HG03139 (cell line): Measurements from ENCODE around the gene DDX23.
A peak's percentile ranks its signal among the peaks of the same experiment; 100 is the strongest.

Experiments used
- ATAC-seq: cut with Tn5 transposase; IDR thresholded peaks from one replicate; pipeline ENCODE4 v1.9.1; 2021; ENCODE audit not compliant: unreplicated experiment

Gene DDX23

DNA sequence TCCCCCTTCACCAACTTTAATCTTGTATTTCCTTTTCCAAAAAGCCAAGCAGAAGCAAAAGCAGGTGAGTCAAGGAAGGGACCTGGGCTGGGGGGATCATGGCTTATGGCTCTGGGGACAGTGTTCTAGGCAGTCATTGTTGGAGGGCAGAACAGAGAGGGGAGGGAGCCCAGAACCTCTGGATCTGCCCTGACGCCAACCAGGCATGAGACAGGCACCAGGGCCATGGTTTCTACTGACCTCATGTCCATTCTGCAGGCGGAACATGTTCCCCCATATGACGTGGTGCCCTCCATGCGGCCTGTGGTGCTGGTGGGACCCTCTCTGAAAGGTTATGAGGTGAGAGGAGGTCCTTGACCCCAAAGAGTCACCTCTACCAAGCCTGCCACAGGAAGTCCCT lies 27.1 kb downstream of the DDX23 start:
- ATAC-seq: no peak

DNA sequence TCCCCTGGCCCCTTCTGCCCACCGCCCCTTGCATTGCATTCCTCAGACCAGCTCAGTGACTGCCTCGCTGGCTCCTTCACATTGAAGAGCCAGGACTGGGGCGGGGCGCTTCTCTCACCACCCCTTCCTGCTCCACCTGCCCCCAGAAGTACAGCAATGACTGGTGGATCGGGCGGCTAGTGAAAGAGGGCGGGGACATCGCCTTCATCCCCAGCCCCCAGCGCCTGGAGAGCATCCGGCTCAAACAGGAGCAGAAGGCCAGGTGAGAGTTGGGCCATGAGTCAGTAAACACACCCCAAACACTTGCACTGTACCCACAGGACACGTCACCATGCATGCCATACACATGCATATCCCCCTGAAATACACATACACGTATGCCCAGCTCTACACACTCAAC lies 27.9 kb downstream of the DDX23 start:
- ATAC-seq: no peak

DNA sequence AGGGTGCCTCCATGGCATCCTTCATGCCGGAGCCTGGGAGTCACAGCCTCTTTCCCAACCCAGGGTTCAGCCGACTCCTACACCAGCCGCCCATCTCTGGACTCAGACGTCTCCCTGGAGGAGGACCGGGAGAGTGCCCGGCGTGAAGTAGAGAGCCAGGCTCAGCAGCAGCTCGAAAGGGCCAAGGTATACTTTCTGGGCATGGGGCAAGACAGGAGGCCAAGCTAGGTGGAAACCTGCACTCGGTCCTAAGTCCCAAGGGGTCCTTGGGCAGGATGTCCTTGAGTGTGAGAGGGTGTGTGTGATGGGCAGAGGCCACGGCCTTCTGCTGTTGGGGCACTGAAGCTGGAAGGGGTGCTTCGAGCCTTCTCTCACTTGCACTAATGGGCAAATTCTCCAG lies 28.7 kb downstream of the DDX23 start:
- no peak for ATAC-seq

GRCh38 chr12:48822711-48823110 lies 29.3 kb downstream of the DDX23 start:
- no peak for ATAC-seq

DNA sequence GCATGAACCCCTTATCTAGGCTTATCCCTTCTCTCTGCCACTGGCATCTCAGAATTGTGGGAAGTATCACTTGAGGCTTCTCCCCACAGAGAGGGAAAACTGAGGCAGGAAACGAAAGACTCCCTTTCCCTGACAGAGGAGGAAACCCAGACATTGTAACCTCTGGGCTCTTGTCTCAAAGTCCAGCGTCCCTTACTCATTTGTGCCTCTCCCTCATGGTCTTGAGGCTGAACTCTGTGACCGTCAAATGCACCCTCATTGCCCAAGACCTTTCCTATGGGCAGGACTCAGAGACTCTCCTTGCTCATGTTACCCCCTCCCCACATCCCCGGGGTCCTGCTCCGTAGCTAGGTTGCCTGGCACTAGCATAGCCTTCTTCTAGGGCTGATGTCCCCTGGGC lies 29.8 kb downstream of the DDX23 start:
- no peak for ATAC-seq

DNA sequence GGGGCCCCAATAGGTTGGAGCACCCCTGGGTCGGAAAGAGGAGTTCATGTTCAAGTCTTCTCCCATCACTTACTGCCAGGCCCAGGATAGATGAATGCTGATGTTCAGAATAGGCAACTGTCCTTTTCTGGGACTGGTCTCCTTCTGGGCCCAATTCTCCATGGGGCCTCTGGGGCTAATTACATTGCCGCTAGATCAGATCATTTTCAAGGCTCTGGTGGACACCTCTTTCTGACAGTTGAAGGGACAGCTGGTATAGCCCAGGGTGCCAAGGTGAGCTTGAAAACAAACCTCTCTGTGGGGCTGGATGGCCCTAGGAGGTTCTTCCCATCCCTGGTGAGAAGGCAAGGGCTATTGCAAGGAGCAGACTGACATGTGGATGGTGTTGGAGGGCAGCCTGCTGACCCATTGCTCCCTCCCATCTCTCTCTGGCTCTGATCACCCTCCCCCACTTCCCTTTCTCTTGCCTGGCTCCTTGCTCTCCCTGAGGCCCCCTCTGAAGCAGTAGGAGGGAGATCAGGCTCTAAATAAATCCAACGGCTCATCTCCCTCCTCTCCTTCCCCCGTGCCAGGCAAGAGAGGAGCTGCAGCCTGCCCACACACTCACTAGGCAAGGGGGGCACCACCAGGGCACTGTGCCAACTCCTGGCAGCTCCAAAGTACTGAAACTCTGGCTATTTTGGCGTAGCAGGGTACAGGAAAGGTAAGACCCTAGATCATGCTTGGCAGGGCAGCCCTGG lies 31.8 kb downstream of the DDX23 start:
- ATAC-seq: no peak

DNA sequence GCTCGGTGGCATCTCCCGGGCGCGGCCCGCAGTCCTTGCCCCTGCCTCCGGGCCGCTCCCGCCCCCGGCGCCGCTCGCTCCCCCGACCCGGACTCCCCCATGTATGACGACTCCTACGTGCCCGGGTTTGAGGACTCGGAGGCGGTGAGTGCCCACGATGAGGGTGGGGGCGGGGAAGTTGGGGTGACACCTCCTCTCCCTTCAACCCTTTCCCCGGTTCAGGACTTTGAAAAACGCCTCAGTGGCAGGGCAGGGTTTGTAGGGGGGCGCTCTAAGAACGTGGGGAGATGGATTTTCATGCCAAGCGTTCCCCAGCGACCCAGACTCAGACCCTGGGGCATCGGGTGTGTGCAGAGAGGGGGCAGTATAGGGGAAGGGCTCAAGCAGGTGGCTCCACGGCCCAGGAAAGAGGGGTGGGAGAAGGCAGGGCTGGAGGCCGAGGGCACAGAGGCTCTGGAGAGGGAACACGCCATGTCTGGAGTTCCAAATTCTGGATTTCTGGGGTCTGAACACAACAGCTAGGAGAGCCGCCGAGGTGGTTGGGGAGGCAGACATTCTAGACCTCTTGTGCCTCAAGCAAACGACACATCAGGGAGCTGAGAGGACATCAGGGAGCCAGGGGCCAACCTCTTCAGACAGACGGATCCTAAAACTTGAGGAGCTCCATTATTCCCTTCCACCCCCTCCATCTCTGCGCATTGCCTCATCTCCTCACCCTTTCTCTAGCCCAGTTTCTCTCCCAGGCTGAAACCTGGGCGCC lies 33.0 kb downstream of the DDX23 start:
- no peak for ATAC-seq

DNA sequence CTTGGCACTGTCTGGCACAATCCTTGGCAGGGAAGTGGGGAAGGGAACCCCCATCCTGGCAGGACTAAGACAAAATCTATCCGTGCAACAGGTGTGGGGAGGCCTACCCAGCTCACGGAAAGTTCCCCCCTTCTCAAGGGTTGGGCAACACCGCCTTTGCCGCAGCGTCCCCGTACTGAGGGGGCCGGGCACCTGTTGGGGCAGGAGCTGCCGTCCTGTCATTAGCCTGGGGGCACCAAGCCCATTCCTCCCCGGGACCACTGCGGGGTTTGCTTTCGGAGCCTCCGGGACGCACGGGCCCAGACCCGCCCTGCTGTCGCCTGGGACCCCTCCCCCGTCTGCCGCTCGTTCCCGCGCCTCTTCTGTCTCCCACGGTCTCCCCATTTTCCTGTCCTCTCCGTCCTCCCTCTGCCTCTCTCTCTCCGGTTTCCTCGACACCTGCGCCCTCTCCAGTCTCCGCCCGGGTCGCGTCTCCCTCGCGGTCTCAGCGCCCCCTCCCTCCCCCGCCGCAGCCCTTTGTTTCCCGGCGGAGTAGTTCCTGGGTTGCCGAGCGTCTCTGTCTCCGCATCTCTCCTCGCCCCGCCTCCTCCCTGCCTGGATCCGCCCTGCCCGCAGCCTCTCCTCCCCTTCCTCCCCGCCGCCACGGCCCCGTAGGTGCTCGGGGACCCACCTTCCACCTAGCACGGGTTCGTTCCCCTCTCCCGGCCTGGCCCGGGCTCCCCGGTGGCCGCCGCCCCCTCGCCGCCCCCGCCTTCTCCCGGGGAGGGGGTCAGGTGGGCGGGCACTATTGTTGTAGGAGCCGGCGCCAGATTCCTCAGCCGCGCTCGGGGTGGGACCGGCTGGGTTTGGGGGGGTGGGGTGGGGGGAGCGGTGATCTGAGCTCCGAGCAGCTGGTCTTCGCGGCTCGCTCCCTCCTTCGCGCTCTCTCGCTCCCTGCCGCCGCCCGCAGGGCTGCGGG lies 33.8 kb downstream of the DDX23 start, which contains the start of gene CACNB3:
TSS of gene CACNB3 (plus strand) at position 624 of the 958 bp plus-strand sequence. CDS start 434 bp downstream, outside the sequence.
- ATAC-seq: no peak

DNA sequence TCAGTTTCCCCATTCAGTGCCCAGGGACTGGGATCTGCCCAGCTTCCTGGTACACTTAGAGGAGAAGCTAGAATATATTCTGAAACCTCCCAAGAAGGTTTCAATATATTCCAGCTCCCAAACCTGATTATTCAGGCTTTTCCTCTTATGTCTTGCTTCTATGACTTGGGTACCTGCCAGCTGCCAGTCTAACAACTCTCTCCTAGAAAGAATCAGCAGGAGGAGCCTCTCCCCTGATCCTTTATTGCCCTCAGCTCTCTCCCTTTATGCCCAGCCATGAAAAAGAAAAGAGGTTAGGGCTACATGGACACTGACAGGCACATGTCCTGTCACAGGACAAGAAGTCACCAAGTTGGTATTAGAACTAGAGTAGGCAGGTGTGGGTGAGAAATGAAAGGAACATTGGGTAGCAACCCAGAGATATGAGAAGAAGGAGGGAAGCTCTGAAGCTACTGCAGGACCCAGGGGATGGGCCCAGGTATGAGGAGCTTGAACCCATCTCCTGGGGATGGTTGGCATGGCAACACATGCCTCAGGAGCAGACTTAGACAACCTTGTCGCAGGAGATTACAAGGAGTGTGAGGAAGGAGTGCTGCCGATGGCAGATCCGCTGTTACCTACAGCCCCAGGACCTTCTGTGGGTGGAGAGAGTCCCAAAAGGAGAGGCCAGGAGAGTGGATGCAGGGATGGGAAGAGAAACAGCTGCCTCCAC lies 35.7 kb downstream of the DDX23 start:
- ATAC-seq: no peak

DNA sequence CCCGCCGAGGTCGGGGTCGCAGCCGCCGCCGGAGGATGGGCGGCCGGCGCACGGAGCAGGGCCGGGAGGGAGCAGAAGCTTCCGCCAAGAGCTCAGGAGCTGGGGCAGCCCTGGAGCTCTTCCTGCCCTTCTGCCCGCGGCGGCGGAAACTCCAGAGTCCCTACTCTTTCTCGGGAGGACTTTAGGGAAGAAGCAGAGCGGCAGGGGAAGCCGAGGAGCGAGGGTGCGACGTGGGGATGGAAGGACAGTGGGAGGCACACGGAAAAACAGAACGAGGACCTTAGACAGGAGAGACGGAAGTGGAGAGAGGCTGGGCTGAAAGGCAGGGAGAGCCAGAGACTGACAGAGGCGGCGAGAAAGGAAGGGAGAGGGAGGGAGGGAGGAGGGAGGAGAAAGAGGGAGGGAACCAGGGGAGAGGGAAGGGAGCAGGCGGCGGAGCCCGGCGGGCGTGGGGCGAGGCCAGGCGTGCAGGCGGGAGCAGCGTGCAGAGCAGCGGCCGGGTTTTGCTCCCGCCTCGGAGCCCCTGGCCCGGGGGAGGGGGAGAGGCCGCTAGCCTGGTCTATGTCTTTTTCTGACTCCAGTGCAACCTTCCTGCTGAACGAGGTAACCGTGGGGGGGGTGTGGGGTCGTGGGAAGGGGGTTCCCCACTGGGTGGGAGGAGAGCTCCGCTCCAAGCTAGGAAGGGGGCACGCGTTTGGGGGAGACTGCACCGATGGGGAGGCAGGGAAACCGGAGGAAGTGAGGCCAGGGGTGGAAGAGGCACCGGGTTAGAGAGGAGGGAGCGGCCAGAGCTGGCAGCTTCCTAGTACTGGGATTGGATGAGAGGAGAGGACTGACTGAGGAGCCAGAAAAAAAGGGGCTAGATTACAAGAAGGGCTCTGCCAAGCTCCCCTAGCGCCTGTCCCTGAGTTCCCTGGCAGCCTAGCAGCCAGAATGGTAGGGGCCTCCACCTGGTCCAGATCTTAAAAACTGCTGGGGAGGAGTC lies 36.5 kb downstream of the DDX23 start:
- peak; percentile 20 for ATAC-seq

- ATAC-seq: peak; percentile 68
Observed at GRCh38 chr12:48814262-48815125, 37.5 kb downstream of the DDX23 start.

DNA sequence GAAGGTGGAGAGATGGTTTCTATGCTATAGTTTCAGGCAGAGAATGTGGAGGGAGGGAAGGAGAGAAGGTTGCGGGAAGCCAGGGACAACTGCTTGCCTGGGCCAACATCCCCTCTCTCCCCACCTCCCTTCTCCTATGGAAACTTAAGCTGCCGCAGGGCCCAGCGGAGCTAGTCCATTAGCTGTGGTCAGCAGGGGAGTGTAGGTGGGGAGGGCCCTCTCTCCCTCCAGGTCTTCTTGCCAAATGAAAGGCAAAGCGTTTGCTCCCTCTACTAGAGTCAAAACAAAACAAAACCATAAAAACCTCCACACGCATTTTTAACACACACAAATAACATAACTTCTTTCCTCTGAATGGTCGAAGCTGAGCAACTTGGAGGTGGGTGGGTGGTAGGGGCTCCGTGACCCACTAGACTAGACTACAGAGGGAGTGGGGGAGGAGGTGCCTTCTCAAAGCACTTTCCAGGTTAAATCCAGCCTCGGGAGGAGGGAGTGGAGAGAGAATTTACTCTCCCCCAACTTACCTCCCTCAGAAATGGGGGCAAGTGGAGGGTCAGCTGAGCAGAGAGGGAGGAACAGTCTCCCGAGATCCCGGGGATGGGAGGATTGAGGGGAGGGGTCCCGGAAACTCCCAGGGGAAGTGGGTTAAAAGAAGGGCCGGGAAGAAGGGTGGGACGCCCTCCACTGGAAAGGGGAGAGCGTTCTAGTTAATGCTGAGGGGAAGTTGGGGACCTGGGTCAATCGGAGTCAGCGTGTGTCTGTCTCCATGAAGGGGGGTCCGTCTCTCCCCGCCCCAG lies 38.3 kb downstream of the DDX23 start:
- ATAC-seq: no peak

GRCh38 chr12:48812389-48812788 lies 39.6 kb downstream of the DDX23 start:
- ATAC-seq: no peak

- no peak for ATAC-seq
Observed at GRCh38 chr12:48811437-48812090, 40.4 kb downstream of the DDX23 start.

DNA sequence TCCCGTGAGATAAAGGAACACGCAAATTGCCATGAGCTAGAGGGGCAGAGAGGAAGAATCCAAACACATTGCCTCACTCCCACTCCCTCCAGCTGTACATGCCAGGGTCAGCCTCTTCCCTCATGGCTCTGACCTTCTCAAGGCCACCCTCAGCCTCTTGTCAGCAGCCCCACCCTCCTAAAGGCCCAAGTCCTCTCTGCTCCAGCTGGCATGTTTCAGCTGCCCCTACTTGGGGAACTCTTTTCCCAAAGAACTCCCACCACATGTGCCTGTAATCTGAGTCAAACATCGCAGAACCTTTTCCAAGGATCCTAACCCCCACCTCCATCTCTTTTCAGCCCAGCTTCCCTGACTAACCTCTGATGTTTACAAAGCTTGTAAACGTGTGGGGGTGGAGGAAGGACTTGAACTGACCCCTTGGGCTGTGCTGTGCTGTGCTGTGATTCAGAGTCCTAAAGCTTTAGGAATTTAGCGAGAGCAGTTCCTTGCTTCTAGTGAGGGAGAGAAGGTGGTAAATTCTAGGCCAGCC lies 41.0 kb downstream of the DDX23 start:
- ATAC-seq: no peak

DNA sequence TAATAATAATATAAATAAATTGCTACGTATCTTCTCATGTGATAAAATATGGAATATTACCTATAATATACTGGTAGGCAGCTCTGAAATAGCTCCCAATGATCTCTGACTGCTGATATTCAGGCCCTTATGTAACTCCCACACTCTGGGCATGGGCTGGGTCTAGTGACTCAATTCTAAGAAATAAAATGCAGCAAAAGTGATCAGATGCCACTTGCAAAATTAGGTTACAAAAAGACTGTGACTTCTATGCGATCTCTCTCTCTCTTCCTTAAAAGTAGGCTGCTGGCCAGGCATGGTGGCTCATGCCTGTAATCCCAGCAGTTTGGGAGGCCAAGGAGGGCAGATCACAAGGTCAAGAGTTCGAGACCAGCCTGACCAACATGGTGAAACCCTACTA lies 44.0 kb downstream of the DDX23 start:
- ATAC-seq: no peak

DNA sequence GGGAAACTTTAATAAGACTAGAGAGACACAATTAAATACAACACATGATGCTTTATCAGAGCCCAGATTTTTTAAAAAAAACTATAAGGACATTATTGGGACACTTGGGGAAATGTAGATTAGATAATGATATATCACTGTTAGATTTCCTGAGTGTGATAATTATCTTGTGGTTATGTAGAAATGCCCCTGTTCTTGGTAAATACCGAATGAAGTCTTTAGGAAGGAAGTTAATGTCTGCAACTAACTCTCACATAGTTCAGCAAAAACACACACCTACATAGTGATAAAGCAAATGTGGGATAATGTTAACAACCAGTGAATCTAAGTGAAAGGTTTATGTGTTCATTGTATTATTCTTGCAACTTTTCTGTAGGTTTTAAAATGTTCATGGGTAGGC lies 48.3 kb downstream of the DDX23 start:
- no peak for ATAC-seq
